CD14-positive monocyte (primary cell): ENCODE measurements around the gene TMEM45A. TPM values are rescaled to one million over a fixed set of nuclear protein-coding genes. Genes with fewer than 3 reads are reported as not detected.
"Not testable (repeated sequence)": the region's sequence is repeated elsewhere in the genome, so short reads cannot be mapped to it uniquely, and the experiment has no call there.

ENCODE experiments used
- DNase-seq, 3 donors: peaks; one replicate each; pipeline ENCODE4 v3.0.0-alpha.2; 2011 to 2022
- H2AFZ ChIP-seq: 2 replicates; pipeline ENCODE4 v1.6.0; 2012; ENCODE audit warnings: mild to moderate bottlenecking, low read depth, low read length, inconsistent platforms; ENCODE audit not compliant: insufficient read depth, poor library complexity, severe bottlenecking
- H3K27ac ChIP-seq, 2 donors: 1 replicate in 1 of 2; 2 replicates in 1 of 2; pipeline ENCODE4 v1.5.1; 2012 to 2013; ENCODE audit warnings: low read length in 2 of 2, control low read depth in 1 of 2, inconsistent platforms in 1 of 2, low read depth in 1 of 2, mild to moderate bottlenecking in 1 of 2
- H3K27me3 ChIP-seq, 2 donors: one replicate each; pipeline versions ENCODE4 v1.6.0 to v1.6.1; 2011 to 2013; ENCODE audit warnings: low read length in 2 of 2; ENCODE audit not compliant: control insufficient read depth in 2 of 2, insufficient read depth in 2 of 2
- H3K36me3 ChIP-seq, 2 donors: replicated peaks in 1 of 2; 1 replicate in 1 of 2; 2 replicates in 1 of 2; pipeline versions ENCODE4 v1.5.1 to v1.6.1; 2012 to 2013; ENCODE audit warnings: low read length in 2 of 2, control low read depth in 1 of 2, inconsistent platforms in 1 of 2, mild to moderate bottlenecking in 1 of 2; ENCODE audit not compliant: insufficient read depth in 2 of 2, control insufficient read depth in 1 of 2
- H3K4me1 ChIP-seq, 2 donors: 1 replicate in 1 of 2; 2 replicates in 1 of 2; pipeline versions ENCODE4 v1.5.1 to v1.6.1; 2012 to 2013; ENCODE audit warnings: low read length in 2 of 2, control low read depth in 1 of 2, inconsistent platforms in 1 of 2, mild to moderate bottlenecking in 1 of 2, moderate library complexity in 1 of 2; ENCODE audit not compliant: insufficient read depth in 2 of 2, control insufficient read depth in 1 of 2
- H3K4me2 ChIP-seq: replicated peaks from 2 replicates; pipeline ENCODE3; 2012; ENCODE audit warnings: low read length, moderate library complexity, mild to moderate bottlenecking; ENCODE audit not compliant: poor library complexity, severe bottlenecking; ENCODE audit errors: extremely low read depth
- H3K4me3 ChIP-seq, 3 experiments: fragments of 200-600 bp in 1 of 3; sonication (generic) in 1 of 3; replicated peaks in 1 of 3; 1 replicate in 2 of 3; 2 replicates in 1 of 3; pipeline ENCODE4 v1.5.1; 2011 to 2013; ENCODE audit warnings: low read length in 3 of 3, mild to moderate bottlenecking in 3 of 3, control low read depth in 2 of 3, low read depth in 2 of 3, inconsistent platforms in 1 of 3, moderate library complexity in 1 of 3
- H3K79me2 ChIP-seq: 2 replicates; pipeline ENCODE4 v1.6.0; 2012; ENCODE audit warnings: mild to moderate bottlenecking, control low read depth, inconsistent platforms, low read length, moderate library complexity; ENCODE audit not compliant: insufficient read depth
- H3K9ac ChIP-seq: 2 replicates; pipeline ENCODE4 v1.6.0; 2017; ENCODE audit warnings: low read length, mild to moderate bottlenecking; ENCODE audit not compliant: insufficient read depth, poor library complexity, severe bottlenecking
- H3K9me3 ChIP-seq, 2 donors: replicated peaks in 1 of 2; 1 replicate in 1 of 2; 2 replicates in 1 of 2; pipeline versions ENCODE4 v1.5.1 to v1.6.1; 2012 to 2013; ENCODE audit warnings: low read length in 2 of 2, control low read depth in 1 of 2; ENCODE audit not compliant: control insufficient read depth in 1 of 2, insufficient read depth in 1 of 2
- H4K20me1 ChIP-seq: 2 replicates; pipeline ENCODE4 v1.6.0; 2012; ENCODE audit warnings: mild to moderate bottlenecking, low read length, control low read depth, moderate library complexity; ENCODE audit not compliant: insufficient read depth
- H3K27ac Mint-ChIP-seq, 7 donors: one replicate each; pipeline ENCODE4 v1.8.0; 2020; ENCODE audit warnings: mild to moderate bottlenecking in 7 of 7, mixed read lengths in 7 of 7, moderate library complexity in 6 of 7, inconsistent platforms in 2 of 7
- H3K27me3 Mint-ChIP-seq, 3 donors: one replicate each; pipeline ENCODE4 v1.8.0; 2021 to 2022; ENCODE audit warnings: low read depth in 3 of 3, mild to moderate bottlenecking in 3 of 3, mixed read lengths in 3 of 3, moderate library complexity in 3 of 3, inconsistent platforms in 1 of 3
- H3K36me3 Mint-ChIP-seq, 2 donors: one replicate each; pipeline ENCODE4 v1.8.0; 2020; ENCODE audit warnings: mixed read lengths in 2 of 2, inconsistent platforms in 1 of 2, mild to moderate bottlenecking in 1 of 2
- H3K4me1 Mint-ChIP-seq: one replicate; pipeline ENCODE4 v1.8.0; 2020; ENCODE audit warnings: mild to moderate bottlenecking, mixed read lengths
- H3K4me3 Mint-ChIP-seq, 2 donors: one replicate each; pipeline ENCODE4 v1.8.0; 2020; ENCODE audit warnings: mild to moderate bottlenecking in 2 of 2, mixed read lengths in 2 of 2, moderate library complexity in 1 of 2
- H3K9me3 Mint-ChIP-seq, 7 donors: one replicate each; pipeline ENCODE4 v1.8.0; 2020 to 2022; ENCODE audit warnings: mixed read lengths in 7 of 7, mild to moderate bottlenecking in 6 of 7, moderate library complexity in 6 of 7, inconsistent platforms in 2 of 7
- WGBS: methylation state at CpG from one replicate; pipeline ENCODE4 v1.1.5; 2013; ENCODE audit warnings: missing lambda C conversion rate; ENCODE audit not compliant: insufficient coverage; 5-methylcytosine and 5-hydroxymethylcytosine counted together
- intact Hi-C, 2 donors: fragments of 100-400 bp; cut with micrococcal nuclease; formaldehyde crosslinking; loops; one replicate each; pipeline versions ENCODE4 v1.15.0 to v1.15.1; 2023
- polyA minus RNA-seq: library from RNA; depleted of rRNA, polyadenylated mRNA; stranded (reverse); fragments of >200 nt; gene quantifications from 2 replicates; pipeline ENCODE4 v1.2.3, GENCODE V29; 2012
- polyA plus RNA-seq, 3 donors: library from polyadenylated mRNA; depleted of rRNA in 1 of 3; unstranded in 2 of 3; stranded (reverse) in 1 of 3; fragments of 300-500 nt in 2 of 3; fragments of >200 nt in 1 of 3; fragmentation: Illumina TruSeq in 2 of 3; gene quantifications; 1 replicate in 2 of 3; 2 replicates in 1 of 3; pipeline ENCODE4 v1.2.3, GENCODE V29; 2012 to 2021
- total RNA-seq, 12 experiments: library from RNA in 1 of 12; stranded (reverse) in 1 of 12; fragments of 120-200 nt in 1 of 12; gene quantifications; one replicate each; pipeline ENCODE4 v1.2.4 and lab custom pipeline; 2013 to 2026; ENCODE audit warnings: mixed read lengths in 6 of 12, inconsistent platforms in 1 of 12
- TF ChIP-seq, protein P1 (sequence below): fragments of 200-600 bp; IDR thresholded peaks from one replicate; pipeline ENCODE4 v1.8.0; 2022; ENCODE audit warnings: antibody characterized with exemption, mild to moderate bottlenecking

The TMEM45A gene, protein sequence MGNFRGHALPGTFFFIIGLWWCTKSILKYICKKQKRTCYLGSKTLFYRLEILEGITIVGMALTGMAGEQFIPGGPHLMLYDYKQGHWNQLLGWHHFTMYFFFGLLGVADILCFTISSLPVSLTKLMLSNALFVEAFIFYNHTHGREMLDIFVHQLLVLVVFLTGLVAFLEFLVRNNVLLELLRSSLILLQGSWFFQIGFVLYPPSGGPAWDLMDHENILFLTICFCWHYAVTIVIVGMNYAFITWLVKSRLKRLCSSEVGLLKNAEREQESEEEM
- total RNA-seq (2013) = 0.39 TPM
- polyA plus RNA-seq (1 to 10 TPM in 1 of 3 donors, under 1 TPM in 2; 0.03 to 1.5 (median 0.97) TPM), polyA minus RNA-seq (not detected in 2 replicates), total RNA-seq (lab: John Stamatoyannopoulos, UW) (0.12 to 3.9 (median 0.62) reads per million in 11 experiments)

DNA sequence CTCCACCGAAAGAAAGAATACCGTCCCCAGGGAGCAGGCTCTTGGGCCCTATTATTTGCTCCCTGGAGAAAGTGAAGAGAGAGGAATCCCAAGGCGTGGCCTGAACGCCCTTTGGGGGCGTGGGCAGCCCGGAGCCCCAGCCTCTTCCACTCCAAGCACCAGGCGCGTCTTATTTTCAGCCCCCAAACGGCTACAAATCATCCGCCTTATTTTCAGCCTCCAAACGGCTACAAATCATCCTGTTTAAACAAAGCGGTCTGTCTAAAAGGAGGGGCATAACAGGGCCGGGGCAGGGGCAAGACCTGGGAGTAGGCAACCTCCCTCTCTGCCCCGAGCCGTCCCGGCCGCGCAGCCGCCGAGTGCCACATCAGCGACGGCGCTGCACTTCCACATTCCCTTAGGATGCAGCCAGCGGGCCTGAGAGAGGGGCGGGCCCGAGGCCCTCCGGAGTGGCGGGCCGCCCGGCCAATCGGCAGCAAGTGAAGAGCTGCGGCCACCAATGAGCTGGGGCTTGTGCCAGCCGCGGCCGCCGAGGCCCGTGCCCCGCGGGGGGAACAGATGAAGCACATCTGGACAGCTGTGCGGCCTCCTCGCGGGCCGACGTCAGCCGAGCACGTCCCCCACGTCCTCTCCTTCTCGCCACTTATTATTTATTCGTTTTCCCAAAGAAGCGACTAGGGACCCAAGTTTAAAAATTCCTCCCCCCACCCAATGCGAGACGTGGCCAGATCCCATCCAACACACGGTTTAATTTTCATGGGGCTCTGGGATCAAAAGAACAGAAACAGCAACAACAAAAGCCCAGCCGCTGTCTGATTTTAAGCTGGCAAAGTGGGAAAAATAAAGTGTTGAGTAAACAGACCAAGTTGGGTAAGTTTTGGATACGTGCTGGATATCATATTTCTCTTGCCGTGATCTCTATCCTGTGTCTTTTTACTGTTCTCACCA lies at the start of gene TMEM45A:
Gene TMEM45A (plus strand): TSS at position 561 of the 948 bp plus-strand sequence. CDS start 62,593 bp downstream, outside the sequence.
- WGBS = 2% methylated on average over 51 of the region's 56 CpGs
- Histone ChIP-seq H3K4me3 (peak within 1 kb of the TSS; percentile 17 to 74 (median 39)), H3K4me2 (peak within 1 kb of the TSS; percentile 81), H3K36me3 (no peaks in the 10 kb centered on the region), H3K4me1 (peaks cover 11 to 21% of the 10 kb centered on the region in 2 donors), H3K9ac (peak within 1 kb of the TSS; percentile 49), H3K27me3 (peaks cover 6 to 11% of the 10 kb centered on the region in 2 donors), H3K27ac (no peak within 1 kb of the TSS), H4K20me1 (no peaks in the 10 kb centered on the region), H2AFZ (peak within 1 kb of the TSS; percentile 92), H3K79me2 (no peaks in the 10 kb centered on the region), H3K9me3 (no peaks in the 10 kb centered on the region)
- Mint-ChIP-seq H3K9me3 (peaks cover 0 to 3% (median 0%) of the 10 kb centered on the region in 7 donors), H3K36me3 (no peaks in the 10 kb centered on the region), H3K27ac (peak within 1 kb of the TSS in 2 of 7 donors; percentile 21 to 66), H3K4me3 (peak within 1 kb of the TSS; percentile 85 to 91), H3K27me3 (peaks cover 1 to 20% (median 16%) of the 10 kb centered on the region in 3 donors), H3K4me1 (peaks cover 31% of the 10 kb centered on the region)
- peak; percentile 80 to 86 (median 85) for DNase-seq
- intact Hi-C loops = no loop called here
- TF ChIP-seq, protein P1, sequence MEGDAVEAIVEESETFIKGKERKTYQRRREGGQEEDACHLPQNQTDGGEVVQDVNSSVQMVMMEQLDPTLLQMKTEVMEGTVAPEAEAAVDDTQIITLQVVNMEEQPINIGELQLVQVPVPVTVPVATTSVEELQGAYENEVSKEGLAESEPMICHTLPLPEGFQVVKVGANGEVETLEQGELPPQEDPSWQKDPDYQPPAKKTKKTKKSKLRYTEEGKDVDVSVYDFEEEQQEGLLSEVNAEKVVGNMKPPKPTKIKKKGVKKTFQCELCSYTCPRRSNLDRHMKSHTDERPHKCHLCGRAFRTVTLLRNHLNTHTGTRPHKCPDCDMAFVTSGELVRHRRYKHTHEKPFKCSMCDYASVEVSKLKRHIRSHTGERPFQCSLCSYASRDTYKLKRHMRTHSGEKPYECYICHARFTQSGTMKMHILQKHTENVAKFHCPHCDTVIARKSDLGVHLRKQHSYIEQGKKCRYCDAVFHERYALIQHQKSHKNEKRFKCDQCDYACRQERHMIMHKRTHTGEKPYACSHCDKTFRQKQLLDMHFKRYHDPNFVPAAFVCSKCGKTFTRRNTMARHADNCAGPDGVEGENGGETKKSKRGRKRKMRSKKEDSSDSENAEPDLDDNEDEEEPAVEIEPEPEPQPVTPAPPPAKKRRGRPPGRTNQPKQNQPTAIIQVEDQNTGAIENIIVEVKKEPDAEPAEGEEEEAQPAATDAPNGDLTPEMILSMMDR = no peak

DNA sequence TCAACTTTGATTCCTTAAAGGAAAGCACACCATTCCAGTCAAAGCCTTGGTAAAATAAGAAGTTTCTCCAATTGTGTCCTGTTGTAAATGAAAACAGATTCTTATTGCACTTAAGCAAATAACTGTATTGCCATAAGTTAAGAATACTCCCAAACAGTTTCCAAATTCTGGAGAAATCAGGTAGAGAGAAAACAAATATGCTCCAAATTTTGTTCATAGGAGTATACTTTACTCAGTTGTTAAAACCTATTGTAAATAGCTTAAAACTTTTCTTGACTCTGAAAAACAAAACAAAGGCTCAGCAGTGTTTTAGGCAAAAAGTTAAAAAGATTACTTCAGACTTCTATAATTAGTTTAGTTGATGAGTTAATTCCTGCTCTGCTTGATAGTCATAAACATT lies 48.7 kb upstream of the TMEM45A start:
- Mint-ChIP-seq H3K4me1 (no peaks in the 10 kb centered on the region), H3K27ac (no peak overlapping the region), H3K9me3 (peaks cover 1 to 15% (median 9%) of the 10 kb centered on the region in 7 donors), H3K36me3 (no peaks in the 10 kb centered on the region), H3K27me3 (peaks cover 0 to 2% (median 2%) of the 10 kb centered on the region in 3 donors), H3K4me3 (no peak overlapping the region)
- H3K79me2 ChIP-seq = no peaks in the 10 kb centered on the region
- no peaks in the 10 kb centered on the region for H3K4me1 ChIP-seq
- intact Hi-C loops = no loop called here
- no peak for DNase-seq
- H3K36me3 ChIP-seq = no peaks in the 10 kb centered on the region
- no peak overlapping the region for H3K4me2 ChIP-seq
- no peak overlapping the region for H3K4me3 ChIP-seq
- TF ChIP-seq, protein P1 = no peak
- H4K20me1 ChIP-seq = no peaks in the 10 kb centered on the region
- no peak overlapping the region for H3K9ac ChIP-seq
- no peaks in the 10 kb centered on the region for H3K27me3 ChIP-seq
- no peaks in the 10 kb centered on the region for H3K9me3 ChIP-seq
- H3K27ac ChIP-seq = no peak overlapping the region
- no peak overlapping the region for H2AFZ ChIP-seq

DNA sequence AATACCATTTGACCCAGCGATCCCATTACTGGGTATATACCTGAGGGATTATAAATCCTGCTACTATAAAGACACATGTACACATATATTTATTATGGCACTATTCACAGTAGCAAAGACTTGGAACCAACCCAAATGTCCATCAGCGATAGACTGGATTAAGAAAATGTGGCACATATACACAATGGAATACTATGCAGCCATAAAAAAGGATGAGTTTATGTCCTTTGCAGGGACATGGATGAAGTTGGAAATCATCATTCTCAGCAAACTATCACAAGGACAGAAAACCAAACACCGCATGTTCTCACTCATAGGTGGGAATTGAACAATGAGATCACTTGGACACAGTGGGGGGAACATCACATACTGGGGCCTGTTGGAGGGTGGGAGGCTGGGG lies 45.4 kb upstream of the TMEM45A start:
- H3K4me3 Mint-ChIP-seq, intact Hi-C loops, H3K36me3 ChIP-seq, H3K79me2 ChIP-seq, H3K4me1 ChIP-seq, H3K36me3 Mint-ChIP-seq, H3K4me1 Mint-ChIP-seq, H3K9me3 ChIP-seq, H3K9ac ChIP-seq, H3K4me3 ChIP-seq, H3K27ac Mint-ChIP-seq, H3K27ac ChIP-seq, H3K4me2 ChIP-seq, H2AFZ ChIP-seq, DNase-seq, H3K27me3 Mint-ChIP-seq, H3K27me3 ChIP-seq, H4K20me1 ChIP-seq: not testable (repeated sequence)
- peaks cover 1 to 15% (median 9%) of the 10 kb centered on the region in 7 donors for H3K9me3 Mint-ChIP-seq
- WGBS = no CpG with 5 or more reads among the region's 3 CpGs
